Left lobe of liver (tissue), 2 donors: ENCODE measurements around the gene DNM2. TPM values are rescaled to one million over a fixed set of nuclear protein-coding genes. Genes with fewer than 3 reads are reported as not detected.
"Not testable (repeated sequence)": the region's sequence is repeated elsewhere in the genome, so short reads cannot be mapped to it uniquely, and the experiment has no call there.

ENCODE experiments used
- ATAC-seq: fragments of 200-7000 bp; cut with Tn5 transposase; one replicate; pipeline ENCODE4 v1.9.1; 2020; ENCODE audit warnings: mild to moderate bottlenecking, moderate library complexity
- DNase-seq: peaks from one replicate; pipeline ENCODE4 v3.0.0-alpha.2; 2020; ENCODE audit warnings: low spot score
- total RNA-seq: library from RNA; stranded (reverse); gene quantifications from one replicate; pipeline ENCODE4 v1.2.1, GENCODE V29; 2021
- donor health status: DM: no; HTN: no; CAD: no; lungs with moderate emphysema.
- donor health status: DM: no; HTN: yes; CAD: no.

Gene DNM2
- 64.8 TPM for total RNA-seq

GRCh38 chr19:10717356-10718204 is at the start of gene DNM2:
Gene DNM2 (plus strand): TSS chr19:10718079. CDS start chr19:10718243, 164 bp downstream.
- DNase-seq = peak; percentile 99
- ATAC-seq = peak; percentile 87

- ATAC-seq (no peak), DNase-seq (no peak)
Measured at GRCh38 chr19:10669246-10669645, 48.6 kb upstream of the DNM2 start.

GRCh38 chr19:10670182-10670581 is 47.7 kb upstream of the DNM2 start:
- ATAC-seq = no peak

GRCh38 chr19:10670876-10671804 is 46.7 kb upstream of the DNM2 start:
- ATAC-seq = no peak
- no peak for DNase-seq

More at GRCh38 chr19:10670182-10670581, 47.7 kb upstream of the DNM2 start:
- no peak for DNase-seq

GRCh38 chr19:10671922-10672321 is 46.0 kb upstream of the DNM2 start:
- not testable (repeated sequence) for ATAC-seq, DNase-seq

- DNase-seq, ATAC-seq: not testable (repeated sequence)
Measured at GRCh38 chr19:10675214-10675613, 42.7 kb upstream of the DNM2 start.

GRCh38 chr19:10677751-10678150 is 40.1 kb upstream of the DNM2 start:
- ATAC-seq (peak; percentile 97), DNase-seq (peak; percentile 94)

- DNase-seq (no peak), ATAC-seq (no peak)
Measured at GRCh38 chr19:10678813-10679212, 39.1 kb upstream of the DNM2 start.

GRCh38 chr19:10679743-10680142 is 38.1 kb upstream of the DNM2 start:
- ATAC-seq (no peak), DNase-seq (no peak)

- ATAC-seq (no peak), DNase-seq (no peak)
Measured at GRCh38 chr19:10680545-10681135, 37.2 kb upstream of the DNM2 start.

GRCh38 chr19:10681658-10682057 is 36.2 kb upstream of the DNM2 start:
- DNase-seq = no peak
- no peak for ATAC-seq

- ATAC-seq (no peak), DNase-seq (no peak)
Measured at GRCh38 chr19:10682397-10683063, 35.3 kb upstream of the DNM2 start.

- DNase-seq (no peak), ATAC-seq (no peak)
Measured at GRCh38 chr19:10683064-10683426, 34.8 kb upstream of the DNM2 start.

GRCh38 chr19:10683582-10683981 is 34.3 kb upstream of the DNM2 start:
- no peak for ATAC-seq
- no peak for DNase-seq

- no peak for ATAC-seq
Measured at GRCh38 chr19:10685210-10685609, 32.7 kb upstream of the DNM2 start.

GRCh38 chr19:10686193-10686592 is 31.7 kb upstream of the DNM2 start:
- DNase-seq = no peak
- ATAC-seq = no peak

More at GRCh38 chr19:10685210-10685609, 32.7 kb upstream of the DNM2 start:
- DNase-seq = no peak

GRCh38 chr19:10686661-10687517 is 31.0 kb upstream of the DNM2 start:
- no peak for ATAC-seq
- no peak for DNase-seq

- ATAC-seq = no peak
- no peak for DNase-seq
Measured at GRCh38 chr19:10687518-10688288, 30.2 kb upstream of the DNM2 start.
